Osteoblast (primary cell): ENCODE data around the gene ADAMTS18. TPM values are rescaled to one million over a fixed set of nuclear protein-coding genes. Genes with fewer than 3 reads are reported as not detected.

Experiments used
- DNase-seq: peaks from one replicate; pipeline ENCODE4 v3.0.0; 2011; ENCODE audit warnings: low spot score, mixed read lengths; ENCODE audit not compliant: insufficient read length; ENCODE audit errors: missing footprints
- H2AFZ ChIP-seq: 2 replicates; pipeline ENCODE4 v1.6.0; 2011; ENCODE audit warnings: mild to moderate bottlenecking, low read length
- H3K27ac ChIP-seq: 2 replicates; pipeline ENCODE4 v1.5.1; 2011; ENCODE audit warnings: mild to moderate bottlenecking, low read depth, low read length, moderate library complexity
- H3K27me3 ChIP-seq: 2 replicates; pipeline ENCODE4 v1.6.0; 2012; ENCODE audit warnings: mild to moderate bottlenecking, control low read depth, inconsistent platforms, low read length, moderate library complexity; ENCODE audit not compliant: insufficient read depth
- H3K36me3 ChIP-seq: 2 replicates; pipeline ENCODE4 v1.5.1; 2011; ENCODE audit warnings: mild to moderate bottlenecking, low read length, control low read depth, moderate library complexity; ENCODE audit not compliant: insufficient read depth
- H3K4me1 ChIP-seq: 2 replicates; pipeline ENCODE4 v1.5.1; 2011; ENCODE audit warnings: mild to moderate bottlenecking, low read length, control low read depth, moderate library complexity; ENCODE audit not compliant: insufficient read depth
- H3K4me2 ChIP-seq: 2 replicates; pipeline ENCODE4 v1.6.0; 2011; ENCODE audit warnings: mild to moderate bottlenecking, low read length; ENCODE audit not compliant: insufficient read depth
- H3K4me3 ChIP-seq: fragments of 200-600 bp; sonication (generic); 3 replicates; pipeline ENCODE4 v1.5.1; 2012; ENCODE audit warnings: mild to moderate bottlenecking, low read length, inconsistent platforms; ENCODE audit not compliant: insufficient read depth
- H3K79me2 ChIP-seq: 2 replicates; pipeline ENCODE4 v1.6.0; 2012; ENCODE audit warnings: mild to moderate bottlenecking, low read length, control low read depth, inconsistent platforms; ENCODE audit not compliant: insufficient read depth
- H3K9me3 ChIP-seq: 2 replicates; pipeline ENCODE4 v1.5.1; 2011; ENCODE audit warnings: low read depth, low read length, control low read depth
- H4K20me1 ChIP-seq: 2 replicates; pipeline ENCODE4 v1.6.0; 2012; ENCODE audit warnings: mild to moderate bottlenecking, low read length, control low read depth; ENCODE audit not compliant: insufficient read depth
- total RNA-seq: library from RNA; depleted of rRNA; stranded (reverse); fragments of >200 nt; gene quantifications from 2 replicates; pipeline ENCODE4 v1.2.3, GENCODE V29; 2012
- TF ChIP-seq, protein P1 (sequence below): IDR thresholded peaks from 2 replicates; pipeline ENCODE4 v1.5.1; 2011; ENCODE audit warnings: mild to moderate bottlenecking, low read depth, low read length, moderate library complexity; ENCODE audit errors: extremely low read depth

ADAMTS18 gene
- total RNA-seq, 1 donor = not detected

DNA sequence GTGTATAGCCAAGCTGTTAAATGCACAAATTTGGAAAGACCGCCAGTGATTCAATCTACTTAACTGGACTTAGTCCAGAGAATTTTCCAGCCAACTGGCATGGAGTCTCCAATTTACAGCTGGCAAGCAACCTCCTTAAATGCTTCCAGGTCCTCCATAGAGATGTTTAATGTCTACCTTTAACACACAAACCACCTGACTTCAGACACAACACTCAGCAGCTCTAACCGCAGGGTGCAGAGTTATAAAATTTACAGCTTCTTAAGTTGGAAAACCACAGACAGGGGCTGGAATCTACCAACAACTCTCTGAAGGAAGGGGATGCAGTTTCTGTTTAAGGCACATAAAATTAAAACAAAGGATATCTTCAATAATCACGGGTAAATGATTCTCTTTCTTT, 128.8 kb downstream of the ADAMTS18 start:
- no peak for DNase-seq
- H2AFZ ChIP-seq = no peak overlapping the region
- no peak overlapping the region for H3K4me3 ChIP-seq
- H4K20me1 ChIP-seq = no peaks in the 10 kb centered on the region
- H3K9me3 ChIP-seq = no peaks in the 10 kb centered on the region
- no peak overlapping the region for H3K27ac ChIP-seq
- TF ChIP-seq, protein P1, sequence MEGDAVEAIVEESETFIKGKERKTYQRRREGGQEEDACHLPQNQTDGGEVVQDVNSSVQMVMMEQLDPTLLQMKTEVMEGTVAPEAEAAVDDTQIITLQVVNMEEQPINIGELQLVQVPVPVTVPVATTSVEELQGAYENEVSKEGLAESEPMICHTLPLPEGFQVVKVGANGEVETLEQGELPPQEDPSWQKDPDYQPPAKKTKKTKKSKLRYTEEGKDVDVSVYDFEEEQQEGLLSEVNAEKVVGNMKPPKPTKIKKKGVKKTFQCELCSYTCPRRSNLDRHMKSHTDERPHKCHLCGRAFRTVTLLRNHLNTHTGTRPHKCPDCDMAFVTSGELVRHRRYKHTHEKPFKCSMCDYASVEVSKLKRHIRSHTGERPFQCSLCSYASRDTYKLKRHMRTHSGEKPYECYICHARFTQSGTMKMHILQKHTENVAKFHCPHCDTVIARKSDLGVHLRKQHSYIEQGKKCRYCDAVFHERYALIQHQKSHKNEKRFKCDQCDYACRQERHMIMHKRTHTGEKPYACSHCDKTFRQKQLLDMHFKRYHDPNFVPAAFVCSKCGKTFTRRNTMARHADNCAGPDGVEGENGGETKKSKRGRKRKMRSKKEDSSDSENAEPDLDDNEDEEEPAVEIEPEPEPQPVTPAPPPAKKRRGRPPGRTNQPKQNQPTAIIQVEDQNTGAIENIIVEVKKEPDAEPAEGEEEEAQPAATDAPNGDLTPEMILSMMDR = no peak
- no peaks in the 10 kb centered on the region for H3K27me3 ChIP-seq
- no peaks in the 10 kb centered on the region for H3K36me3 ChIP-seq
- peaks cover 16% of the 10 kb centered on the region for H3K4me1 ChIP-seq
- H3K4me2 ChIP-seq = no peak overlapping the region
- no peaks in the 10 kb centered on the region for H3K79me2 ChIP-seq

DNA sequence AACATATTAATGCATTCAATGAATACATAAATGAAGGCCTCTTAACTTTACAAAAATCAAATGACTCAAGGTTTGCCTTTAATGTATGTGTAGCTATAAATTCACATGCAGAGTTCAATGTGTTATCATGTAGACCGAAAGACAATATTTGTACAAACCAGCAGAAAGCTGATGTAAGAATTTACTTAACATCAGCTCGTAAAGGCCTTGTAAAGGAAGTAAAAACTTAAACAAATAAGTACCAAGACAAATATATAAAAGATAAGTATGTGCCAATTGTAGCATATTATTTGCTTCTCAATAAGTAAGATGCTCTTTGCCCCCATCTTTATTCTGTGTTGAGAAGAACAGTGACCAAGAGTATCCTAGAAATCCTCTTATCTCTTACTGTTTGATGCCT, 130.0 kb downstream of the ADAMTS18 start:
- Histone ChIP-seq H3K27ac (no peak overlapping the region), H3K36me3 (no peaks in the 10 kb centered on the region), H3K9me3 (no peaks in the 10 kb centered on the region), H3K4me2 (no peak overlapping the region), H4K20me1 (no peaks in the 10 kb centered on the region), H3K4me3 (no peak overlapping the region), H3K79me2 (no peaks in the 10 kb centered on the region), H3K4me1 (peaks cover 23% of the 10 kb centered on the region), H2AFZ (no peak overlapping the region), H3K27me3 (no peaks in the 10 kb centered on the region)
- TF ChIP-seq, protein P1 = no peak
- no peak for DNase-seq

DNA sequence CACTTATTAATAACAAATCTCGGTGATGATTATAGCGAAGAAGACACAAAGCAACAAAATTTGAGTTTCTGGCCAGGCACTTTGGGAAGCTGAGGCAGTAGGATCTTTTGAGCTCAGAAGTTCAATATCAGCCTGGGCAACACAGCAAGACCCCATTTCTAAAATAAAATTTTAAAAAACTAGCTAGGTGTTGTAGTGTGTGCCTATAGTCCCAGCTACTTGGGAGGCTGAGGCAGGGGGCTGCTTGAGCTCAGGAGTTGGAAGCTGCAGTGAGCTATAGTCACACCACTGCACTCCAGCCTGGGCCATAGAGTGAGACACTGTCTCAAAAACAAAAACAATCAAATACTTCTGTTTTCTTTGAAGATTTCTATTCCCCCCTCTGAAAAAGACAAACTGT, 130.7 kb downstream of the ADAMTS18 start:
- DNase-seq = no peak
- H3K9me3 ChIP-seq = no peaks in the 10 kb centered on the region
- H3K27ac ChIP-seq = no peak overlapping the region
- no peak overlapping the region for H2AFZ ChIP-seq
- H3K27me3 ChIP-seq = no peaks in the 10 kb centered on the region
- no peaks in the 10 kb centered on the region for H3K36me3 ChIP-seq
- TF ChIP-seq, protein P1 = no peak
- no peak overlapping the region for H3K4me3 ChIP-seq
- H3K4me1 ChIP-seq = peaks cover 30% of the 10 kb centered on the region
- H3K4me2 ChIP-seq = no peak overlapping the region
- H4K20me1 ChIP-seq = no peaks in the 10 kb centered on the region
- H3K79me2 ChIP-seq = no peaks in the 10 kb centered on the region

DNA sequence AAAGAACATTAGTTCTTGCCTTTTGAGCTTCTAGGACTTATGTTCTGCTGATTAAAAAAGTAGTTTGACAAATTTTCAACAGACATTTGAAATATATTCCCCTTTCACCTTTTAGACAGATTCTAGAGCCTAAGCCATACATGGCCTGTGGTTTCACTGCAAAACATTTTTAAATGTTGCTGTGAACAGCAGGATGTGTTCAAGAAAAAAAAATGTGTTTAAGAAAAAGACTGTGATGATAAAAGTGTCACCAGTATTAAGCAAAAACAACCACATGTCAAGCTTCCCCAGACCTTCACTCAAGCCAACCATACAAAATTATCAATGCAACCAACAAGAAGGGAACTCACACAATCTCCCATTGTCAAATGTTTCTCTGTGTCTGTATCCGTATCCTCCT, 132.2 kb downstream of the ADAMTS18 start:
- no peak for DNase-seq
- Histone ChIP-seq H3K36me3 (no peaks in the 10 kb centered on the region), H3K27ac (no peak overlapping the region), H3K27me3 (no peaks in the 10 kb centered on the region), H3K4me2 (no peak overlapping the region), H4K20me1 (no peaks in the 10 kb centered on the region), H3K79me2 (no peaks in the 10 kb centered on the region), H2AFZ (no peak overlapping the region), H3K4me3 (no peak overlapping the region), H3K4me1 (peaks cover 31% of the 10 kb centered on the region), H3K9me3 (no peaks in the 10 kb centered on the region)
- TF ChIP-seq, protein P1 = no peak
